T1000 (cell line): ENCODE results near the gene KIF5A.
A peak's percentile ranks its signal among the peaks of the same experiment; 100 is the strongest.
"Not testable (repeated sequence)": the region's sequence is repeated elsewhere in the genome, so short reads cannot be mapped to it uniquely, and the experiment has no call there.

ENCODE experiments used
- DNase-seq: peaks from one replicate; lab custom pipeline; 2025; ENCODE audit warnings: mixed read lengths; lab: John Stamatoyannopoulos, UW

The KIF5A gene

GRCh38 chr12:57554897-57555296, 5.1 kb downstream of the KIF5A start:
- DNase-seq, result no peak

DNA sequence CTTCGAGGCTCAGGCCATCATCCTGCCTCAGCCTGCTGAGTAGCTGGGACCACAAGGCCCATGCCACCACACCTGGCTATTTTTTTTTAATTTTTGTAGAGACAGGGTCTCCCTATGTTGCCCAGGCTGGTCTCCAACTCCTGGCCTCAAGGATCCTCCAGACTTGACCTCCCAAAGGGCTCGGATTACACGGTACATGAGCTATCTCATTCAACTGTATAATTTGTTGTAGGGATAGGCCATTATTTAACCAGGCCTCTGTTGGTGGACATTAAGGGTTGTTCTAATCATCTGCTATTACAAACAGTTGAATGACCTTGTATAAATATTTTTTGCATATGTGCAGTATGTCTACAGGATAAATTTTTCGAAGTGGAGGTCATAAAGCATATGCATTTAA, 9.0 kb downstream of the KIF5A start:
- DNase-seq, result no peak

DNA sequence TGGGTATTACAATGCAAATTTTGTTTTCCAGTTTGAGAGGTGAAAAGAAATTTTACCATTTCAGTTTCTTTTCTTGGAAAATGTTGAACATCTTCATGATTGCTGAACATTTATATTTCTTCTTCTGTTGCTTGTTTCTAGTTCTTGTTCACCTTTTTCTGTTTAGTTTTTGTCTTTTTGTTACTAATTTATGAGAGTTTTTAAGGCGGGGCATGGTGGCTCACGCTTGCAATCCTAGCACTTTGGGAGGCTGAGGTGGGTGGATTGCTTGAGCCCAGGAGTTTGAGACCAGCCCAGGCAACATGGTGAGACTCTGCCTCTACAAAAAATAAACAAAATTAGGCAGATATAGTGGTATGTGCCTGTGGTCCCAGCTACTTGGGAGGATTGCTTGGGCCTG, 10.7 kb downstream of the KIF5A start:
- no peak for DNase-seq

DNA sequence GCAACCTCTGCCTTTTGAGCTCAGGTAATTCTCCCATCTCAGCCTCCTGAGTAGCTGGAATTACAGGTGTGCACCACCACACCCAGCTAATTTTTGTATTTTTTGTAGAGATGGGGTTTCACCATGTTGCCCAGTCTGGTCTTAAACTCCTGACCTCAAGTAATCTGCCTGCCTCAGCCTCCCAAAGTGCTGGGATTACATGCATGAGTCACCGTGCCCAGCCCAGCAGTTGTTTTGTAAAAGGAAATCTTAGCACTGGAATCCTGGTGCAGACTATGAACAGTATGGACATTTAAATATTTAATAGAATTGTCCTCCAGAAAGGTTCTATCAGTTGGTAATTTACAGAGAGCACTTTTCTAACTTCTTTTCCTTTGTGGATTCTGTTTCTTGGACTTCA, 11.3 kb downstream of the KIF5A start:
- not testable (repeated sequence) for DNase-seq

- DNase-seq, result no peak
Measured at GRCh38 chr12:57563358-57563757, 13.5 kb downstream of the KIF5A start.

DNA sequence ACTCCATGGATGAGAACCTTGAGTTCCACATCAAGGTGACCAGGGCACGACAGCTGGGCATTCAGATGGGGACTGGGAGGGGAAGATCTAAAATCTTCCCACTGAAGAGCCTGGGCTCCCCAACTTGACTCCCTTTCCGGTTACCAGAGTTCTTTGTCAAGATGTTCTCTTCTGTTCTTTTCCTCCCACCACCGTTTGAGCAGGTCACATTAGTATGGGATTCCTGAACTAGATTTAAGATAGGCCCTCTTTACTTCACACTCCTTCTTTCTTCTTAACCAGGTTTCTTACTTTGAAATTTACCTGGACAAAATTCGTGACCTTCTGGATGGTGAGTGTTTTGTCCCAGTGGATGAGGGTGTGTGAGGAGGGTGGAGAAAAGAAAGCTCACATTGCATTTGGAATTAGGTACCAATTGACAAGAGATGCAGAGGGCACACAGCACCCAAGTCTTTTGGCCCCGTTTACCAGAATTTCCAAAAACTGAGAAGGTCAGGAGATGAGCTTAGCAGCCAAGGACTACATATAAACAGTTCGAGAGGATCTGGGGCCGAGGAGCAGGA, 14.4 kb downstream of the KIF5A start:
- no peak for DNase-seq

GRCh38 chr12:57568838-57569237, 19.0 kb downstream of the KIF5A start:
- DNase-seq, result no peak

DNA sequence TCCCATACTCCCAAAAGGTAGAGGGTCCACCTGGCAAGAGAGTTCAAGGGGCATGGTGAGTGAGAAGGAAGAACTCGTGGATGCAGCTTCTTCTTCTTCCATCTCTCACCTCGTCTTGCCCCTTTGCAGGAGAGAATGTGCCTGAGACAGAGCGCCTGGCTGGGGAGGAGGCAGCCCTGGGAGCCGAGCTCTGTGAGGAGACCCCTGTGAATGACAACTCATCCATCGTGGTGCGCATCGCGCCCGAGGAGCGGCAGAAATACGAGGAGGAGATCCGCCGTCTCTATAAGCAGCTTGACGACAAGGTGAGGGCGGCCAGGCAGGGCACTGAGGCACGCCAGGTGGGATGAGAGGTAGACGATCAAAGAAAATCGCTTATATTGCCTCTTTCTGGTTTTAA, 20.0 kb downstream of the KIF5A start:
- DNase-seq, result no peak

GRCh38 chr12:57570438-57570837, 20.6 kb downstream of the KIF5A start:
- not testable (repeated sequence) for DNase-seq

GRCh38 chr12:57571926-57572762, 22.3 kb downstream of the KIF5A start:
- DNase-seq, result no peak

DNA sequence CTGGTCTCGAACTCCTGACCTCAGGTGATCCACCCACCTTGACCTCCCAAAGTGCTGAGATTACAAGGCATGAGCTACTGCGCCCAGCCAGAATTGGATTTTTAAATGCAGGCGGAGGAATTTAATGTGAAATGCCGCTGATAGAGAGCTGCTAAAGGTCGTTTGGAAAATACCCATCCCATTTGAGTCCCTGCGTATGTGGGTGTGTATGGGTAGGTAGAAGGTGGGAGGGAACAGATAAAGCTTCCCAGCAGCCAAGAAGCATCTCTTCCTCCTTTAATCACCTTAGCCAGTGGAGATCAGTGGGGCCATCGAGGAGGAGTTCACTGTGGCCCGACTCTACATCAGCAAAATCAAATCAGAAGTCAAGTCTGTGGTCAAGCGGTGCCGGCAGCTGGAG, 25.0 kb downstream of the KIF5A start:
- no peak for DNase-seq

DNA sequence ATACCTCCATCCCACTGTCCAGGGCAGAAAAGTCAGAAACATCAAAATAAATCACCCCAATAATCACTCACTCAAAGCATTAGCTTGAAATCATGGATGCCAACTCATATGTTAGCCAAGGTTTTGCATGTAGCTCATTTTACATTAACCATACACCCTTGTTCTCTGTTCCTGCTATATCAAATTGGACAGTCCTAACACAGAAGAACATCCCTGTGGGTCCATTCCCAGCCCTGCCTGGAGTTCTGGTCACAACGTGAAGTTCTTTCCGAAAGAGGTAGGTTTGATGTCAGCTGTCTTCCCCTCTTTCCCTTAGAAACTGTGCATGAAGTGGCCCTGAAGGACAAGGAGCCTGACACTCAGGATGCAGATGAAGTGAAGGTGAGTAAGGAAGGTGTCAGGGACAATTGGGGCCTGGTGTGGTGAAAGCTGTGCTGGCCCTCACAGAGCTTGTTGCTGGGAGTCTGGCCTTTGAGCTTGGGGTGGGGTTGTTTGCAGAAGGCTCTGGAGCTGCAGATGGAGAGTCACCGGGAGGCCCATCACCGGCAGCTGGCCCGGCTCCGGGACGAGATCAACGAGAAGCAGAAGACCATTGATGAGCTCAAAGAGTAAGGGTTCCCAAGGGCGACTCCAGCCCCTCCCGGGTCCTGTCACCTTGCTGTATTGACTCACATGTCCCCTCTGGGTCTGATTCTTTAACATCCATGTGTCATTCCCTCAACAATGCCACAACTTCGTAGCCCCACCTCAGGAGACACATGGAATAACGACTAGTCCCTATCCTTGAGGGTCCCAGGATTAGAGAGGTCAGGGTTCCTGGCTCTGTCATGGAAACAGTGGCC, 26.1 kb downstream of the KIF5A start:
- DNase-seq, result no peak

GRCh38 chr12:57576613-57577160, 26.8 kb downstream of the KIF5A start:
- no peak for DNase-seq

- DNase-seq, result no peak
Measured at GRCh38 chr12:57577981-57578758, 28.3 kb downstream of the KIF5A start.

DNA sequence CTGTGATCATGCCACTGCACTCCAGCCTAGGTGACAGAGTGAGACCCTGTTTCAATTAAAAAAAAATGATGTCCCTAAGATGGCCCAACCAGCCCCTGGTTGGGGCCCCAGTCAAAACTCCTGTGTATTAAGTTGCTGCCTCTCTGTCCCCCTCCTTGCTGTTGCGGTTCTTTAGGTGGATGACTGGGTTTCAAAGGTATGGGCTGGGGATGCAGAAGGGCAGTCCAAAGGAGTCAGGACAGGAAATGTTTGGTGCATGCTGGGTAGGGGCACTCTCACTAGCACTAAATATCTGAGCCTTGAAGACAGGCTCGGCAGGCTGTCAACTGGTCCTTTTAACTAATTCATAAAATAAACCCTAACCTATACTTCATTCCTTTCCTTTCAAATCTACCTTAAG, 29.2 kb downstream of the KIF5A start:
- DNase-seq, result no peak

GRCh38 chr12:57579677-57580465, 30.0 kb downstream of the KIF5A start:
- DNase-seq, result no peak

DNA sequence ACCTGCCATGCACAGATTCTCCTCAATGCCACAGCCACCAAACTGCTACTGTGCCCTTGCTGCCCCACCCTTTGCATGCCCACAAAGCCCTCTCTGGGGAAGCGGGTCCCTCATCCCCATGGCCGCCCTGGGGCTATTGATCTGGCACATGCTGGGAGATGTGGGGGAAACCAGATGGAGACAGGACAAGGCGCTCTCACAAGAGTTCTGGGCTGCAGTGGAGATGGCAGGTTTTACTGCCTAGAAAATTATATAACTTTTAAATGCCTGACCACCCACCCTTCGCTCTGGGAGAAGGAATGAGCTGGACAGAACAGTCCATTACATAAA, 30.6 kb downstream of the KIF5A start:
- DNase-seq, result no peak

- DNase-seq, result no peak
Measured at GRCh38 chr12:57581802-57582201, 32.0 kb downstream of the KIF5A start.

GRCh38 chr12:57582440-57582839, 32.6 kb downstream of the KIF5A start:
- DNase-seq, result no peak

- DNase-seq, result peak; percentile 100
Measured at GRCh38 chr12:57583008-57583831, 33.4 kb downstream of the KIF5A start.
